EL (cell line): Measurements from ENCODE around the gene EIF3K.

Experiments used
- DNase-seq: peaks from one replicate; pipeline ENCODE4 v3.0.0-alpha.2; 2016

Gene EIF3K

DNA sequence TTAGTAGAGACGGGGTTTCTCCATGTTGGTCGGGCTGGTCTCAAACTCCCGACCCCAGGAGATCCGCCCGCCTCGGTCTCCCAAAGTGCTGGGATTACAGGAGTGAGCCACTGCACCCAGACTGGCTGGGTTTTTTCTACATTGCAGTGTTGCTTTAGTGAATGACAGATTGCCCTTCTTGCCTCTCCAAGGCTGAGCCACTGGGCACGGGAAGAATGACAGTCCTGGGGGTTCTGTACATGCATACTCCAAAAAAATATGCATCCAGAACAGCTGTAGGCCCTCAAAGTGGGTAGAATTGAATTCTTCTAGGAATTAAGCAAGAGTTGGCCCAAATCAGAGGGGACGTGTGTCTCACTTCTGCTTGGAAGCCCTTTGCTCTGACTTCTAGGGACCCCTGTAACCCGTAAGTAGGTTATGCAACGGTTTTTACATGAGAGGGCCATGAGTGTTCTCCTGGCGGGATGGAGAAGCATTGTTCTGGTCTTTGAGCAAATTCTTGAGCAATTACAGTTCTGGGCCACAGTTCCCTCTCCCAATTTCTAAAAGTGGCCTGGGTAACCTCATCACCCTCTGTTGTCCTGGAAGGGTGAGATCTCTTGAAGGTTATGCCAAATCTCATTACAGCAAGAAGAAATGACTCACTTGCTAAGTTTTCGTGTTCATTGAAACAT lies 32.1 kb downstream of the EIF3K start:
- peak; percentile 92 for DNase-seq

DNA sequence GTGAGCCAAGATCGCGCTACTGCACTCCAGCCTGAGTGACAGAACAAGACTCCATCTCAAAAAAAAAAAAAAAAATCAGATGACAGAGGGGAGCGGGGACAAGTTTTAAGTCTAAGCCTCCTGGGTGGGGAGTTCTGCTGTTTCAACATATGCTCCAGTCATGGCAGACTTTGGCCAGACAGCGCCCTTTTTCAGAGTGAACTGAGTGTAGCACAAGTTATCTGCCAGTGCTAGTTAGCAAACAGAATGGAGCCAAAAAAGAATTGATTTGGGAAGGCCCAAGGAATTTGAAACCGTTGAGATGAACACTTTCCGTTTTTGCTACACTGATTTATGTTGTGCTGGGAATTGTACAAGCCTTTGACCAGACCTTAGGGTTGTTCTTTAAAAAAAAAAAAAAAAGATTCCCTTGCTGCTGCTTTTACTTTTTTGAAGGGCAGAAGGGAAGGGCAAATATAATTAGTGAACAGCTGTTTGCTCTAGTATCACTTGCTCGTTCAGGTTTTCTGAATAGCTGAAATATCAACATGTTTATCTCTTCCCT lies 34.1 kb downstream of the EIF3K start:
- DNase-seq: no peak

DNA sequence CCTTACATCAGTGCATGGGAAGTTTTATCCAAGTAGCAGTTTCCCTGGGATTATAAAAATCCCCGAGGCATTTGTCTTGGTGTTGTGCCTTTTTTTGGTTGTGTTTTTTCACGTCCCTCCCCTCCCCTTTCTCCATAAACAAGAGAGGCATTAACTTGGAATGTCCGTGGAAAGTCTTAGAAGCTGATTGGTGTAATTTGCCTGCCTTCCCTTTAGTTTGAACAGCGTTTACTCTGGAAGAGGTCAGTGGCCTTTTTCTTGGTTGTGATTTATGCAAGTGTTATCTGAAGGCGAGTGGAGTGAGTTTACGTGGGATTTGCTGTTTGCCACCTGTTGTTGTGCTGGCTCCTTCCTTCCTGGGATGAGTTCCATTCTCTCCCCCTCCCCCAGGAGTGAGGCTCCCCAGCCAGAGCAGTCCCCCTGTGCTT lies 35.7 kb downstream of the EIF3K start:
- DNase-seq: peak; percentile 68

DNA sequence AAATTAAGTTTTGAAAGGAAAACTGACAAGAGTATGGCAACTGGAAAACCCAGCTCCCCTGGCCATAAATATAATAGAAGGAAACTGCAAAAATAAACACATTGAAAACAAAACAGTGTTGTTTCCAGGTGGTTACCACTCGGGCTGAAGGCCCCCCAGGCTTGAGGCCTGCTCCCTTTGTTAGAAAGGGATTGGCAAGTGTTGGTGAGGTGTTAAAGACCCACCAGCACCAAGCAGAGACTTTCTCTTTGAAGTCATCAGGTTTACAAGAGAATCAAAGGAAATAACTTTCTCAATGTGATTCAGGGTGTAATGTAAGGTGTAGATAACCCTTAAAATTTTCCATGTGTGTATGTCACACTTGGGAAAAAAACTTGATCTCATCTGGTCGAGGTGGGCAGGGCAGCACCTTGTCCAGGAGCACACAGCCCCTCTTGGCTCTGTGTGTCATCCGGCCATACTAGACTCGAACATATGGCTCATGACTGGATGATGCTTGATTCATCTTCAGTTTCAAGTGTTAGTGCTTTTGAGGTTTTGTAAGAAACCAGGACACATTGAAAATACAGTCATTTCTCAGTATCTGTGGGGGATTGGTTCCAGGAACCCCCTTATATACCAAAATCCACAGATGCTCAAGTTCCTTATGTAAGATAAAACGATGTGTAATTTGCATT lies 36.3 kb downstream of the EIF3K start:
- DNase-seq: no peak

DNA sequence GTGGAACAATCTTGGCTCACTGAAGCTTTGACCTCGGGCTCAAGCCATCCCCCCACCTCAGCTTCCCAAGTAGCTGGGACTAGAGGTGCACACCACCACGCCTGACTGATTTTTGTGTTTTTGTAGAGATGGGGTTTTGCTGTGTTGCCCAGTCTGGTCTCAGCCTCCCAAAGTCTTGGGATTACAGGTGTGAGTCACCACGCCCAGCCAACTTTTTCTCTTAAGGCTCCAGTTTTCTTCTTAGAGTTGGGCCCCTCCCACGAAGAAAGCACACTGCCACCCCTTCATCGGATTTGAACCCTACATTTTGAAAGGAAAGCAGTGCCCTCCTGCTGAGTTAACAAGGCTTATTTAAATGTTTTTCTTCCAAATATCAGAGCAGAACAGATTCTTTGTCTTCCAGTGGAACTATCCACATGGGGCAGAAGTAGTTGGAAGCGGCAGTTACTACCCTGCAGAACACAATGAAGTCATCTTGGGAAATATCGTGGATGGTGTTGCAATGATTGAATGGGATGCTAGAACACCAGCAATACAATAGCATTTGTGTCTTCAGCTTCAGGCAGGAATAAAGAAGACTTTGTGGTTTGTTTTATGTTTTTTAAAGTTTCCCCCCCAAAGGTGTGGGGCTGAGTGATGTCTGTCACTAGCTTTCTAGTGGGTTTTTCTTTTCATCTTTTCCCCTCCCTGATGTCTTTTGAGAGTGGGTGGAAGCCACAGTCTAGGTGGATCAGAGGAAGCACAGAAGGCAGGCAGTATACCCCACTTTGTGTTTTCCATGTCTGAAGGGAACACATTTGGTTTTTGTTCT lies 37.4 kb downstream of the EIF3K start:
- peak; percentile 65 for DNase-seq

DNA sequence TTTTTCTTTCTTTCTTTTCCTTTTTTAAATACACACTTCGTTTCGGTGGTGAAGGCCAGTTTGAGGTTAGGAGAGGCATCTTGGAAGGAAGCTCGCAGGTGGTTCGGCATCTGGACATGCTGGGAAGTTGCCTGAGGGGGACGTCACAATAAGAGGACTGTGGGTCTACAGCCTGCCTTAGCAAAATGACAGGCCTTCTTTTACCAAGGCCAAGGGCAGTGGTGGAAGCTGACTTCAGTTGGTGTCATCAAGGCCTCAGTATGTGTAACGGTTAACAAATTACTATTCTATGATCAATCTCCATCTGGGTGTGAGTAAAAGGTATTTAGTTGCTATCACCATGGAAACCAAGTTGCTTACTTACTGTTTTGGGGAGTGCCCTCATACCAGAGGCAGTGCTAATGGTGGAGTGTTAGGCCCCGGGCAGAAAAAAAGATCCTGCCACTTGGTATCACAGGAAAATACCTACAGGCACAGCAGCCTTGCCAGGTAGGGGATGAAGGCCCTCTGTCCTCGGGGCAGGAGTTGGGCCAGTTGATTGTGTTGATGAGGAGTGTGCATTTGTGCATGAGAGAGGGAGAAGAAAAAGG lies 38.7 kb downstream of the EIF3K start:
- peak; percentile 94 for DNase-seq

DNA sequence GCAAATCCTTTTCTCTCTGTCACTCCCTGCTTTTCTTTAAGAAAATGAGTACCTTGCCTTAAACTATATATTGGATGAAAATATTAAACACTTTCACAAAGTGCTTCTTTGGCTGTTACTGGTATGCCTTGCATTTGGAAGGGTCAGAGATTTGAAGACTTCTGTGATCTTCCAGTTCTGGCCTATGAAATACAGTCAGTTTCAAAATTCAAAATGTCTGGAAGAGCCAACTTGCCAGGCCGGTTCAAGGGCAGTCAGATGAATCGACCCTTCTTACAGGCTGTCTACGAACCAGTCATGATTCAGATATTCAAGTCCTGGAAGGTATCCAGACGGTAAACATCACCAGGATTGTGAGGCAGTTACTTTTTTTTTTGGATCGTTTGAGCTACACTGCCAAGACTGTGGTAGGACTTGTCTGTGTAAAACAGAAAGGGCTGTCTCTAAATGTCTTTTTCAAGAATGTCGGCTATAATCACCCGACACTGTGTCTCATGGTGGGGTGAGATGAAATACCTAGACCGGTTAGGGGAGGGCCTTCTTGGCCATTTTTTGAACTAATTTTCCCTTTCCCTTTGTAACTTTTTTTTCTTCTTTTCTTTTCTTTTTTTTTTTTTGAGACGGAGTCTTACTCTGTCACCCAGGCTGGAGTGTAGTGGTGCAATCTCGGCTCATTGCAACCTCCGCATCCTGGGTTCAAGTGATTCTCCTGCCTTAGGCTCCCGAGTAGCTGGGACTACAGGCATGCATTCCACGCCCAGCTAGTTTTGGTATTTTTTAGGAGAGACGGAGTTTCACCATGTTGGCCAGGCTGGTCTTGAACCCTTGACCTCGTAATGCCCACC lies 39.7 kb downstream of the EIF3K start:
- DNase-seq: peak; percentile 99

DNA sequence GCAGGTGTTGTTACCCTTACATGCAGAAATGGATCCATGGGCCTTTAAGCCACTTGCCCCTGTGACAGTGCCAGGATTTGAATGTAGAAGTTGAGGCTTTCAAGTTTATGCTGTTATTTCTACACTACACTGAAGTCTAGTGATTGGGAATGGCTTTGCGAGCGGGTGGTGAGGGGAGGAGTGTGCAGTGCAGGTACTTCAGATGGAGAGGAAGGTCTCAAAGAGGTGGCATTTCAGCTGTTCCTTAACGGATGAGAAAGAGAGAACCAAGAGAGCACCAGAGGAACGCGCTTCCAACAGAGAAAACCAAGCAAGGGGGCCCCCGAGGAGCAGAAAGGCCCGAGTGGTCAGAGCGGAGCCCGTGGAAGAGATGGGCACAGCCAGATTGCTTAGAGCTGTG lies 41.7 kb downstream of the EIF3K start:
- no peak for DNase-seq

DNA sequence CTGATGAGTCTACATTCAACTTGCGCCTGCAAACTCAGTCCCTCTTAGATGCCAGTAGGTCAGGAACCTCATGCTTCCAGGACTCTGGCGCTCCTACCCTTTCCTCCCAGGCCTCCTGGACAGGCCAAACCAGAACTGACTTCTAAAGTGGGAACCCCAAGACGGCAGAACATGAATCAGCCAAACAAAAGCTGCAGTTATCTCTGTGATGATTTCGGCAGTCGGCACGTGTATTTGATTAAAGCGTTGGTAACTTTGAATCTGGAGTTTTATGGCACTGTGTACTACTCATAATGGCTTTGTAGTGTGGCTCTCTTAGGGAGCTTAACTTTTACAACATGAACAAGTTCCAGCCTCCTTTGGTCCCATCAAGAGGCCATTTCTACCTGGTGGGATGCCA lies 42.1 kb downstream of the EIF3K start:
- DNase-seq: no peak

DNA sequence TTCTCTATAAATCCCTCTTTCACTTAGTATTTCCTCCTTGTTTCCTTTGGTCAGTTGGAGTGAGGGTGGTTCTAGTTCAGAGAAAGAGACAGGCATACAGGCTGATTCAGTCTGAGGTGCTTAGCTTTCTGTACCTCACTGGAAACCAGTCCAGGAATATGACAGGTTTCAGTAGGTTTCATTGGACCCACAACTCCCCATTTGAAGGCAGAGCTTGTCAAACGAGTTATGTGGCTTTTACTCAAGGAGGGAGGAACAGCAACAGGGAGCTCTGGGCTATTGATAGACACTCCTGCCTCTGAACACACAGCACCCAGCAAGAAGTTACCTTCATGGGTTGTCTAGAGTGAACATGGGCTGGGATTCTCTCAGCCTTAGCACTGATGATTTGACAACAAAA lies 43.0 kb downstream of the EIF3K start:
- no peak for DNase-seq

DNA sequence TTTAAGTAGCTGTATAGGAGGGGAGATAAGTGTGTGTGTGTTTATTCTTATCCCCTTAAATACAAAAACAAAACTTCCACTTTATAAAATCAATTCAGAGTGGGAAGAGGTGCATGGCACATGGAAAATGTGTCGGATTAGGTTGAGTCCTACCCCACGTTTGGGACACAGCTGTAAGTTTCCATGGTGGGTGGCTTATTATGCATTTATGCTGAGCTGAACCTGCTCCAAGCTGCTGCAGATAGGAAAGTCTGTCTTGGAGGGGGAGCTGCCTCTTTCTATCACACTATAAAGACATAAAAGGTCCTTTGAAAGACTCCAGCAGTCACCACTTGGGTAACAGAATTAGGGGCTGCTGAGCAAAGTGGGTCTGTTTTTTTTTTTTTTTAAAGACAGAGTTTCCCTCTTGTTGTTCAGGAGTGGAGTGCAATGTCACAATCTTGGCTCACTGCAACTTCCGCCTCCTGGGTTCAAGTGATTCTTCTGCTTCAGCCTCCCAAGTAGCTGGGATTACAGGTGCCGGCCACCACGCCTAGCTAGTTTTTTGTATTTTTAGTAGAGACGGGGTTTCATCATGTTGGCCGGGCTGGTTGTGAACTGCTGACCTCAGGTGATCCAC lies 43.7 kb downstream of the EIF3K start:
- DNase-seq: no peak

DNA sequence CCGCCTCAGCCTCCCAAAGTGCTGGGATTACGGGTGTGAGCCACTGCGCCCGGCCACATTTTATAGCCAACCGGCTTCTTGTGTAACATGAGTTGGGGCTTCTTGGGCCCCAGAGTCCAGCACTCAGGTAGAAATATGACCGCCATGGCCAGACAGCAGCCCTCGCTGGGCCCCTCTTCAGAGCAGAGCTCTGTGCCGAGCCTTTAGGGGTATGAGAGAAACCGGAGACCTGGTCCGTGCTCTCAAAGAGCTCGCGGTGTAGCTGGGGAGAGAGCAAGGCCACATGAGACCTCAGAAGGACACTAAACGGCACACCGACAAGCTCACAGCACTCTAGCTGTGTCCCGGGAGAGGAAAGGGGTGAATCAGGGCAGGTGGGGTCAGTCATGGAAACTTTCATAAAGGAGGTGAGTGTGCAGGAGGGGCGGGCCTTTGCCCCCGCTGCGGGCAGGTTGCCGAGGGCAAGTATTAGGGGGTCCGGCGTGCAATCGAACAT lies 44.2 kb downstream of the EIF3K start:
- no peak for DNase-seq

DNA sequence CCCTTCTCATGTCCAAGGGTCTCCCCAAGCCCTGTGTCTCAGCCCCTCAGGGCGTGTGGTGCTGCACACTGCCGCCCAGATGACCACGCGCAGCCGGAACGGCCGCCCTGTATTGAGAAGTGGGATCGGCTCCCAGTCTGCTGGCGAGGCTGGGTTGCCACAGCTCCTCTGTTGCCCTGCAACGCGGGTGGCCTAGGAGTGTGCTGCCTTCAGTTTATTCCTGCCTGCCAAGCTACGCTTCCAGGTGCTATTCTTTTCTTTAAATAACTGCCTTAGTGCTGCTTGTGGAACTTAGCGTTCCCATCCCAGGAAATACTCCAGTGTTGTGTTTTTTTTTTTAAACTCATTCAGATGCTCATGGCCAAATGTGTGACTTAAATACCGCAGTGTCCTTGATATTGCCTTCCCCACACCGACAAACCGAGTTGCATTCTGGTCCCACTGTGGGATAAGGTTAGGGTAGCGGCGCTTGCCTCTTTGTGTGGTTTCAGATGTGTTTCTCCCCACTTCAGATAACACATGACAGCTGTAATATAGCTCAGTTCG lies 45.0 kb downstream of the EIF3K start:
- no peak for DNase-seq

DNA sequence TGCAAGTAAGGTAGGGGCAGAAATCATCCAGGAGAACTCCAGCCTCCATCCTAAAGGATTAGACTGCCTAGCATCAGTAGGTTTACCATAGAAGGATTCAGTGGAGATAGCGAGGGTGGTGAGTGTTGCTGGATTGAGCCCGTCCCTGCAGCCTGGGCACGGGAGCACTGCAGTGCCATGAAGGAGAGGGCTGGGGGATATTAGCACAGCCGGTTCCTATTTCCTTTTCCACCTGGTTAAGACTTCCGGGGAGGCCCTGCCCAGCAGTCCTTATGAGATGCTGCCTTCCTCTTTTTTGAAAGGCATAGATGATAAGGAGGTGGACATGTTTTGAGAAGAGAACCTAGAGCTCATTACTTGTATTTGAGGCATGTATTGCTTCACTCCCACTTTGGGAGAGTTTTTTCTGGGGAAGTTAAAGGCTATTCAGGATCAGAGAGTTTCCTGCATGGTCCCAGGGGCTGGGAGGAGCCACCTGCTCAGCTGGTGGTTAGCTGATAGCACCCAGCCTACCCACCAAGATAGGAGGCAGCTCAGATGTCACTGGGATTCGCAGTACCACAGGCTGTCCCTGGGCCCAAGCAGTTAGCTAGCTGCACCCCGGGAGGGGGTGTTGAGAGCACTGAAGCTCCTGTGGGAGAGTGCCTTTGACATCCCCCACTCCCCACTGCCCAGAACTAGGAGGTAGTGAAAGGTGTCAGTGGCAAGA lies 45.7 kb downstream of the EIF3K start:
- DNase-seq: no peak

DNA sequence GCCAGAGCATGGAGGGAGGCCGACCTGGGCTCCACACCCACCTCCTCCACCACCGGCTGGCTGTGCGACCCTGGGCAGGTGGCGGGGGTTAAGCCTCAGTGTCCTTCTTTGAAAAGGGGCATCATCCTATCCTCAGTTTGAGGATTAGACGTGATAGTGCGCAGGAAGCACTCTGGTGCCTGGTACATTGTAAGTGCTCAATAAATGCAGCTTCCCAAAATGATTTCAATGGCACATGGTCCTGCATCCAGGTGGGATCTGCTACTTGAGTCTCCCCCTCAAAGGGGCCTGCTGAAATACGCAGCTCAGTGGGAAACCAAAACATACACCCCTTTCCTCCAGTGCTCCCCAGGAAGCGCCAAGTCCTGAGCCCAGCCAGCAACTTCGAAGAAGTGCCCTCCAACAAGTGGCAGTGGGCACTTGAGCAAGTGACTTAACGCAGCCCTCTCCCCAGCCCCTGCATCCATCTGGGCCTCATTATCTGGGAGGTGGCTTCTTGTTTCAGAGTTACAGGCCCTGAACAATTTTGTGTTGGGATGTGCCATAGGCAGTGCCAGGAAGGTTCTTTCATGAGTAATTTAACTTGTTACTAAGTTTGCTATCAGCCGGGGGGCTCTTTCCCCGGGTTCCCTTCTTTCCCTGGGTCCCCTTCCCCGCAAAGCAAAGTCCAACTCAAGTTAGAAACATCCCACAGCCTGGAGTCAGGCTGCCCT lies 46.4 kb downstream of the EIF3K start:
- no peak for DNase-seq

DNA sequence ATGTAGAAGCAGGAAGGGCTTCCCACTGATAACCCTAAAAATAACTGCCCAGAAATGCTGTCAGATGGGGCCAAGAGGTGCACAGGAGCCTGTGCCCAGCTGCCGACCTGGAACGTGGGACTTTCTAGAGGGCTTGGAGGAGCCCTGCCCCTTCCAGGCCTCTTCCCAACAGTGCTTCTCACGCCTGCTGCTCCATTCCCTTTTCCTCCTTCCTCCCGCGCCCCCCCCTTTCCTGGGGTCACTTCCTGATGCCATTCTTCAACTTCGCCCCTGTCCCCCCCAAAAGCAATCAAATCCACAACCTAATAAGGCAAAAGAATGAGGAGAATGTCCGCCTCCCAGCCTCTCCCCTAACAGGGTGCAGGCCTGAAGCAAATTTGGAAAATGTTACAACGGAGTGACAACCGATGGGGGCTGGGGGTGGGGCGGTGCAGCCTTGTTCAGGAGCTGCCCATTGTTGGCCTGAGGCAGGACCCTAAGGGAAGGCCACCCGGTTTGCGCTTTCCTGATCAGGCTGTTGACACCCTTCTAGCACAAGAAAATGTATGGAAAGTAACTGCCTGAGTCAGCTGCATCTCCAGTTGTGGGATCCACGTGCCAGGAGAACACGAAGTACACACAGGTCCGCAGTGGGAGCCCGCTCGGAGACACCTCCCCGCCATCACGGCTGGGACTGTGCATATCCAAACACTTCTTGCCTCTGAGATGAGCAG lies 47.1 kb downstream of the EIF3K start:
- DNase-seq: peak; percentile 96

DNA sequence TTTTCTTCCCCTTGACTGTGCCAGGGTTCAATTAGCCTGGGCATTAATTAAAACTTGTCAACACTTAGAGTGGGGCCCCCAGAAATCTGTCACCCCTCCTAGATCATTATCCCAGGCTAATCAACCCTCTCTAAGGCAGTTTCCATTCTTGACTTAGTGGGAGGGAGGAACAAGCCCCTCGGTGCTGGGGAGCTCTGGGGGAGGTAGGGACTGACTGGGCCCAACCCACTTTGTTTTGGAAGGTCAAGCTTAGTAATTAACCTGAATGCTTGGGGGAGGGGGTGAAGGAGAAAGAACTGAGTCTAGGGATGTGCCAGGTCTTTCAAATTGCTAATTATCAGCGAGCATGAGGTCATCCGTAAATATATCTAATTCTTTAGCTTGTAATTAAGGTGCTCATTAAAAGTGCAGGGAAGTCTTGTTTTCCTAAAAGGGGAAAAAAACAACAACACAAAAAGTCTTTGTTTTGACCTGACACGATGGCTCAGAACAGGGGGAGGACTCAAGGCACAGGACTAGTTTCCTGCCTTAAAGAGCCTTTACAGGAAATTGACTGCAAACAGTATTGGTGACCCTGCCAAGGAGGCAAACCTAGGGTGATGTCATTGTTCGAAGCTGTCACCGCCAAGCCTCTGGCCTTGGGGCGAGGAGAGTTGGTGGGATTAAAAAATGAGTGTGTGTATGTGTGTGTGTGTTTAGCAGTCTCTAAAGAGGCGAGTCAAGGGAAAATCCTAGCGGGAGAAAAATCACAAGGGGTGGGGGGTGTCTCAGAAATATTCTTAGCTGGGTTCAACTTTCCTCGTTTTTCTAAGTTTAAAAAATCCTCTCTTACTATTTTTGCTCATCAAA lies 47.9 kb downstream of the EIF3K start:
- DNase-seq: peak; percentile 92

DNA sequence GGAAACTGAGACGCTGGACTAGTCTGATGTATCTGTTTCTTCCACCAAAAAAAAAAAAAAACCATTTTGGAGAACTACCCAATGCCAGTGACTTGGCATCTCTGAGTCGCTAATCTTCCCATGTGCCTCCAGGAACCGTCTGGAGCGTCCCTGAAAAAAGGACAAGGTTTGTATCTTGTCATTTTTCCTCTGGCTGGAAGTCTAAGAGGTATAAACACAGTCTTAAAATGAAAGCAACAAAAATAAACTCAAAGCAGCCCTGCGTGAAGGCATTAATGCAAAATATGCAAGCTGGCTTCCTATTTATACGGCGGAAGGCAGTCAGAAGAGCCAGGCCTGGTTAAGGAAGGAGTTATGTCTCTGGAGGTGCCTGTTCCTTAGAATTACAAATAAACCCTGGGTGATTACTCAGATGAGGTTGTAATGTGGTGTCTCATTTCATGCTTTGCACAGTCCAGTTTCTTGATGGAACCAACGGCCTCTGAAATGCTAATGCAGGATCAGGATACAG lies 48.7 kb downstream of the EIF3K start:
- peak; percentile 77 for DNase-seq
